Lower leg skin (tissue), 3 donors: Measurements from ENCODE around the gene STK38L.

Source experiments
- CTCF ChIP-seq, 3 donors: fragments of 450-650 bp; IDR thresholded peaks; one replicate each; pipeline ENCODE4 v1.5.1; 2016; ENCODE audit warnings: antibody characterized with exemption in 3 of 3, mild to moderate bottlenecking in 3 of 3, moderate library complexity in 2 of 3
- POLR2A ChIP-seq, 2 donors: fragments of 450-650 bp; IDR thresholded peaks; one replicate each; pipeline ENCODE4 v1.6.1; 2016 to 2017; ENCODE audit warnings: antibody characterized with exemption in 2 of 2, mild to moderate bottlenecking in 1 of 2, moderate library complexity in 1 of 2

- no peak for TF ChIP-seq CTCF (IDR thresholded peaks at IDR 0.05)
- TF ChIP-seq POLR2A (IDR thresholded peaks at IDR 0.05): no peak
Observed at GRCh38 chr12:27319848-27320247, 75.8 kb downstream of the STK38L start.
